ENCODE data around the gene PEX14. TPM values are rescaled to one million over a fixed set of nuclear protein-coding genes. Genes with fewer than 3 reads are reported as not detected.

PEX14 gene
- total RNA-seq, 1 donor from 2014 or later = 35.4 TPM

DNA sequence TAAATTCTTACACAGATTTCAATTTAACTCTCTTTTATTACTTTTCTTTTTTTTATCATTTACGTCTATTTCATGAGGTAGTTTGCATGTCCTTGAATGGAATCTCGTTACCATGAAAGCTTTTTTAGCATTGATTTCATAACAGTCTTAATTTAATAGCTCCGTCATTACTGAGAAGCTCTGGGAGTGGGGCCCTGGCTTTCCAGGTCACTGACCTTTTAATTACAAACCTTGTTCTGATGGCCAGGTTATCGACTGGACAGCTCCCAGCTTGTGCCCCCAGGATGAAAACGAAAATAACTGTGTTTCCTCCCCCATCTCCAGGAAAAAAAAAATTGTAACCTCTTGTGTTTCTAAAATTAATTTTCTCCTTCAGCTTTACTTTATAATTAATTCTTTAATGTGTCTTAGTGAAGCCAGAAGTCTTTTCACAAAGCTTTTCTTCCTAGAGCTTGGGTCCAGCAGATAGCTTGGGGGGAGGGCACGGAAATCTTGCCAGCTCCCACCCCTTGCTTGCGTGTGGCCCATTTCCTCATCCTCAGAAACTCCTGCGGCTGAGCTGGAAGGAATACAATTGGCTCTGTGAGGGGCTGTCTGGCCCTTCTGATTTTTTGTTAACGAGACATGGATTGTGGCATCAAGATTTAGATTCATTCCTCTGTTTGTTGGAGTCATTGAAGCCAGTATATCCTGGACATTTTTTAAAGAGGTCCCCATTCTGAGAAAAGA is 65.7 kb downstream of the PEX14 start:
- no peak for DNase-seq (ENCODE audit: low spot score)

DNA sequence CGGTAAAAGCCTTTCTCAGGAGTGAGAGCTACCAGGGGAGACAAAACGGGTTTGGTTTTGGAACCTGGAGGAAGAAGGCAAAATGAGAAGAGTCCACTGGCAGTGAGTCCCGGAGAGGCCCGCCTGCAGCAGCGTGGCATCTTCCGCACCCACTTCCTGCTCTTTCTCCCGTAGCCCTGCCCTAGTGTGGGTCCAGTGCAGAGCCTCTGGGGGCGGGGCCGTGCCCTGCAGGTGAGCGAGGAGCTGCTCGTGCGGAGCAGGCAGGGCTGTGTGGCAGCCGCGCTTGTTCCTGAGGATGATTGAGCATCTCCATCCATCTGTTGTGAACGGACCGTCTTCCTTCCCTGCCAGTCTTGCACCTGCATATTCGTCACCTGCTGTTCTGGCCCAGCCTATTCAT is 66.5 kb downstream of the PEX14 start:
- no peak for DNase-seq (ENCODE audit: low spot score)

DNA sequence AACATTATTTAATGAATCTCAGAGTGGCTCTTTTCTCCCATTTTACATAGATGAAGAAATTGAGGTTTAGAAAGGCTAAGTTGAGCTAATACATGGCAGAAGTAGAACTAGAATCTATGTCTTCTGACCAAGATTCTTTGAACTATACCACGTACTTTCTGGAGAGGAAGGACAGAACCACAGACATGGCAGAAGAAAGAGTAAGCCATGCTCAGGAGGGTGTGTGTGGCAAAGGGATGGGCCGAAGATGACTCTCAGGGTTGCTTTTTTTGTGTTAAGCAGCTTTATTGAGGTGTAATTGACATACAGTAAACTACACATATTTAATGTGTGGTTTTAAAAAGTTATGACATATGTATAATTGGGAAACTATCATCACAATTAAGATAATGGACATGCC is 69.5 kb downstream of the PEX14 start:
- no peak for DNase-seq (ENCODE audit: low spot score)

DNA sequence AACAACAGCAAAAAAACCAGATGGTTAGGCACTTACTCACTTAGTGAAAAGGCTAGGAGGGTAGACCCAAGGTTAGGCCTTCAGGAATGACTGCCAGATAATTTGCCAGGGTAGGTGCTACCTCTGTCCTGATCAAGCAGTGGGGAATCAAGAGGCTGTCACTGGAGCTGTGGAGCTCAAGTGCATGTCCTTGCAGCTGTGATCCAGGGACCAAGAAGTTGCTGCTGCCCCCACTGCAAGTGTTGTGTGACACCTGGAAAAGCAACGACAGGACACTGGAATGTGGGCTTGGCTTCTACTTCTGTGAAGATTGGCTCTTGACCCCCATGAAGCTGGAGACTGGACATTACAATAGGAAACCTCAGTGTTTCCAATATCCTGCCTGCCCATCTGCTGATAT is 72.1 kb downstream of the PEX14 start:
- no peak for DNase-seq (ENCODE audit: low spot score)

DNA sequence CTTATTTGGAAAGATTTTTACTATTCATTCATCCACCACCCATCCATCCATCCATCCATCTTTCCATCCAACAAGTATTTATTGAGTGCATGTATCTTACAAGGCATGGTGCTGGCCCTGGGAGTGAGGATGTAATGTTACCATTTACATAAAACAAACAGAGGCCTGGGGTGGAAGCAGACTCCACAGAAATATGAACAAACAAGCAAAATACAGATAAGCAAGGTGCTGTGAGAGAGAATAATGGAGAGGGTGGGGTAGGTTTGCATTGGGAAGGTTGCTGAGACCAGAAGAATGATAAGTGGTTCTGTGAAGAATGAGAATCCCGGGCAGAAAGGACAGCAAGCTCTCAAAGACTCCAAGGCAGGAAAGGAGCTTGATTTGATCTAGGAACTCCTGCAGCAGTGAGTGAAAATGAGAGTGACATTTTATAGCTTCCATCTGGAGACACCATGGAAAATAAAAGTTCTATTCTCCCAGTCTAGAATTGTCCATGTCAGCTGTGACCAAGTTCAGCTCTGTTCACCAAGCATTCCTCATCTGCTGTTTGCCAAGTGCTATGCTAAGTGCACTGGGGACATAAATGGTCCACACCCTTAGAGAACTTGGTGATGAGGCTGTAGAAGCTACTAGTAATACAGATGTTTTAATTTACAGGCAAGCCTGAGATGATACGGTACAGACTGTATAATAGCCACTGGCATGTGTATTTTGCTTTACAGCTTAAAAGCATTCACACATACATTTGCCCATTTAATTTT is 75.3 kb downstream of the PEX14 start:
- DNase-seq (ENCODE audit: low spot score) = no peak

DNA sequence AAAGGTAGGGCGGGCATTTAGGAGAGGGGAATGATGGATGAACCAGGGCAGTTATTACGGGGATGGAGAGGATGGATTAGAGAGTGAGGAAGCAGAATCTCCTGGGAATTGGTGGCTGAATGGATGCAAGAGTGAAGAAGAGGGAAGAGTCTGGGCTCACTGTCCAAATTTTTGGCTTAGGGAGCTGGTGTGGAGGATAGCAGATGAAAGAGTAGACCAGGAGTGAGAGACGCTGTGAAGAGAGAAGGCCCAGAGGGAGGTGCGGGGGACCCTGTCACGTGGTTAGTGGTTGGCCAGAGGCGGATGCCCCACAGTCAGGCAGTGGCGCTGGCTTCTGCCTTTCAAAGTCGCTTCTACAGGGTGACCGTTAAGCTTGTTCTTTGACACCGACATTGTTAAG is 78.4 kb downstream of the PEX14 start:
- no peak for DNase-seq (ENCODE audit: low spot score)

DNA sequence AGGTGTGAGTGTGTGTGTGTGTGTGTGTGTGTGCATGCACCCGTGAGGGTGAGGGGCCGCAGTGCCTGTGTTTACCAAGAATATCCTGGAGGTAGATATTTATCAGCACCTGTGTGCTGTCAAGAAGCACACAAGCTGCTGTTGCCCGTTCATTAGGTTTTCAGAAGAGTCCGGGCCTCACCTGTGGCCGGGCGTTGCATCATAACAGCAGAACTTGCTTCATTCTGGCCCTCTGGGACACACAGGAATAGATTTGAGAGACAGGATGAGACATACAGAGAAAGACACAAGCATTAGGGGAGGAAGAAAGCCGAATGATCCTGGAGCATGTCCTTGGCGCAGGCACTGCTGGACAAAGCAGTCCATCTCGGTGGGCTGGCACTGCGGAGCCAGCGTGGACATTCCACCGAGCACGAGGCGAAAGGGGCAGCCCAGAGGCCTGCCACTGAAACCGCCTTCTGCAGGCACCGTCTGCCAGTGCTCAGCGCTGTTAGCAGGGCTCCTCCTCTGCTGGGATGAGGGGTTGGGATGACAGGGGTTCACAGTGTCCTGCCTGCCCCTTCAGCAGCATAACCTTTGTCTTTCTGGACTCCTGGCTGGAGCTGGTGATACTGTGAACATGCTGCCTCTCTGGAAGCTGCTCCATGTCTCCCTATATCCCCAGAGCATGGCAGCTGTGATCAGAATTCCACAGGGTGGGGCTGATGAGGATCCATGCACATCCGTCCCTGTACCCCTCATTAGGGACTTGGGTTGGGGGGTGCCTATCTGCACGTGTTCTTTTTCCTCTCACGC is 81.1 kb downstream of the PEX14 start:
- no peak for DNase-seq (ENCODE audit: low spot score)

DNA sequence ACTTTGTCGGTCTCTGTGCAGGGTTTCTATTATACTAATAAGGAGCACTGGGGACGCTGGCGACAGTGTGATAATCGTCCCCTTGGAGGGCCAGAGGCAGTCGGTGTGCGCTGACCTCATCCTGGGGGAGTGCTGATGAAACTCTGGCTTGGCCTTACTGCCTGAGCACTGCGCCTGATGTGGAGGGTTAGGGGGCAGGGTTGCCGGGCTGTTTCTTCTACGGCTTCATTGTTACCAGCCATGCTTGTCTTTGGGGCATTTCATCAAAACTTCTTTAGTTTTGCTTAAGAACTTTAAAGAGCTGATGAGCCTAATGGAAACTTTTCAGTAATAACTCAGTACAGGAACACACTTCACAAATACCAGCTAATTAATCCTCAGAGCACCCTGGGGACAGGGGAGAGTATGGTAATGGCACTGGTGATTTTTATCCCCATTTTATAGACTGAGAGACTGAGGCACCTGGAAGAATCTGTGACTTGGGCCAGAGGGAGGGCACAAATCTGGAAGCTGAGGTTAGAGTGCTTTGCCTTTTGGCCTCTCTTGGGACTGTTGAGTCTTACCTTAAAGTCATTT is 81.8 kb downstream of the PEX14 start:
- DNase-seq (ENCODE audit: low spot score) = no peak

DNA sequence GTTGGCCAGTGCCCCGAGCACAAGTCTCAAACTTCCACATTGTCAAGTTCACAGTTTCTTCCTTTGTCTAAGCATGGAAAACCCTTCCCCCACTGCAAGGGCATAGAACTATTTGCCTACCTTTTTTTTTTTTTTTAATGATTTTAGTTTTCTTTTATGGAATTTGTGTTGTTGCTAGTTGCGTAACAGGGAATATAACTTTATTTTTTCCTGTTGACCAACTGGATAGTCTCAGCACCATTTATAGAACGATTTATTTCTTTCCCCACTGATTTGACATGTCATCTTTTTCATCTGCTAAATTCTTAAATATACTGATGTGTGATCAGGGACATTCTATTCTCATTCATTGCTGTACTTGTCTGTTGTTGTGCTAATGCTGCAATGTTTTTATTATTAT is 83.0 kb downstream of the PEX14 start:
- no peak for DNase-seq (ENCODE audit: low spot score)

DNA sequence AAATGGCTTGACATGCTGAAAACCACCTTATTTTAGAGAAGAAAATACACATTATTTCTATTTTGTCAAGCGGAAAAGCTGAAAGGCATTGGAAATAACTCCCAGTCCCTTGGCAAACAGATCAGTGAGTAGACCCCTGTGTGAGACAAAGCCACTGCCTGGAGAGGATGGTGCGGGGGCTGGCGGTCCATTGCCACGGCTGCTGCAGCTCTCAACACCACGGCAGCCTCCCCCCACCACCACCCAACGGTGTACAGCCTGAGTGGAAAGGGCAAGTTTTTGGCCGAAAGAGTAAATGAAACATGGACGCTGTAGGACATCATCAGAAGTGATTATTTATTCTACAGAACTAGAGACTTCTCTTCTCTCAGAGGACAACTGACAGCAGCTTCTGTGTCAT is 84.6 kb downstream of the PEX14 start:
- no peak for DNase-seq (ENCODE audit: low spot score)

DNA sequence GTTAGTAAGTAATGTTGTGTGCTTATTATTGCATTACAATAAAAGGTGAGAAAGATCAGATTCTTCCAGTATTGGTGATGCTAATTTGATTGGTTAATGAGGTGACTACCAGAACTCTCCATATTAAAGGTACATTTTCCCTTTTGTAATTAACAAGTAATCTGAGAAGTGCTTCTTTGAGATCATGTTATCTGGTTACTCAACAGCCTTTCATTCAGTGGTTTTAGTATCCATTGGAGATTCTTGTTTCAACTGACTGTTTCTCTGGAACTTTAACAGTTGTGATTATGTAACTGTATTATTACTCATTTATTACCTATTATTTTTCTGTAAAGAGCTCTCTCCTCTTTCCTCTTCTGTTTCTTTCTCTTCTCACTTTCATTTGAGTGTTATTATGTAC is 86.7 kb downstream of the PEX14 start:
- DNase-seq (ENCODE audit: low spot score) = no peak

DNA sequence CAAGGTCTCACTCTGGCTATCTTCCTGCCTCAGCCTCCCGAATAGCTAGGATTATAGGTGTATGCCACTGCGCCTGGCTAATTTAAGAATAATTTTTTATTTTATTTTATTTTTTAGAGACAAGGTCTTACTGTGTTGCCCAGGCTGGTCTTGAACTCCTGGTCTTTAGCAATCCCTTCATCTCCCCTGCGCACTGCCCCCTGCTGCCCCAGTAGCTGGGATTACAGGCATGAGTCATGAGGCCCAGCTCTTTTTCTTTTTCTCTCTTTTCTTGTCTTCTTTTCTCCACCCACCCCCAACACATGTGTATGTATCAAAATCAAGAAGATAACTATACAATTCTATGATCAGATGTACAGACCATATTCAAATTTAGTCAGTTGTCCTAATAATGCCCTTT is 87.2 kb downstream of the PEX14 start:
- no peak for DNase-seq (ENCODE audit: low spot score)

DNA sequence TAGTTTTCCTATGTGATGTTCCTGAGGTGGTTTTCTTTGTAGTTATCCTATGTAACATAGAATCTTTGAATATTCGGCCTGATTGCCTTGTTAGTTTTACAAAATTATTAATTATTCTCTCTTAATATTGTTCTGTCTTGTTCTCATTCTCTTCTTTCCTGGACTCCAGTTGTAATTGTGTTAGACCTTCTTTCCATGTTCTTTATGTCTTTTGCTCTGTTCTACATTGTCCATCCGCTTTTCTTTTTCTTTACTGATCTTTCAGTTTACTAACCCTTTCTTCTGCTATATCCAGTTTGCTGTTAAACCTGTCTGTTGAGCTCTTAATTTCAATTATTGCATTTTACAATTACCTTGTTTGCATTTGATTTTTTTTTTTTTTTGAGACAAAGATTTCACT is 89.3 kb downstream of the PEX14 start:
- no peak for DNase-seq (ENCODE audit: low spot score)

DNA sequence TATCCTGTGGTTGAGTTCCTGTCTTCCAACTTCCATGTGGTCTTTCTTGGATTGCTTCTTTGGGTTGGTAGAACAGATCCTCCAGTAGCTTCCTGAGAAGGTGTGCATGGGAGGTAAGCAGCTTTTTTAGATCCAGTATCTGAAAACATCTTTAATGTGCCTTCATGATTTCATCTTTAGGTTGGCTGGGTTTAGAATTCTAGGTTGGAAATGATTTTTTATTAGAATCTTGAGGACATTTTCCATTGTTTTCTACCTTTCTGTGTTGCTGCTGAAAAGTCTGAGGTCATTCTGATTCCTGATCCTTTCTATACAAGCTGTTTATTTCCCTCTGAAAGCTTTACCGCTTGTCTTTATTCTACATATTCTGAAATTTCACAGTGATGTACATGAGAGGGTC is 94.8 kb downstream of the PEX14 start:
- DNase-seq (ENCODE audit: low spot score) = no peak

DNA sequence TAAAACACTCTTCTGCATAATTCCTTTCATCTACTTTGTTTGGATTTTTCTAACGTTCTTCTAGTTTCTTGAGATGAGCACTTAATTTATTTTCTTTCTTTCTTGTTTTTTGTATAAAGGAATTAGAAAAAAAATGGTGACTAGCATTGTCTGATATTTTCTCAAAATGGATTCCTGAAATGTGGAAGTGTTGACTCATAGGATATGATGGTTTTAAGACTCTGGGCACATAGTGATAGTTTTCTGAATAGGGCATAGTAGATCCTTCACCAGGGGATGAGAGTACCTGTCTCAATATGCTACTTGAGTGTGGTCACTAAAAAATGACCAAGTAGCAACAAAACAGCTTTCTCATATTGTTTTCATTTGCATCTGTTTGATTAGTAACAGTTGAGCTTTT is 100.9 kb downstream of the PEX14 start:
- DNase-seq (ENCODE audit: low spot score) = no peak

DNA sequence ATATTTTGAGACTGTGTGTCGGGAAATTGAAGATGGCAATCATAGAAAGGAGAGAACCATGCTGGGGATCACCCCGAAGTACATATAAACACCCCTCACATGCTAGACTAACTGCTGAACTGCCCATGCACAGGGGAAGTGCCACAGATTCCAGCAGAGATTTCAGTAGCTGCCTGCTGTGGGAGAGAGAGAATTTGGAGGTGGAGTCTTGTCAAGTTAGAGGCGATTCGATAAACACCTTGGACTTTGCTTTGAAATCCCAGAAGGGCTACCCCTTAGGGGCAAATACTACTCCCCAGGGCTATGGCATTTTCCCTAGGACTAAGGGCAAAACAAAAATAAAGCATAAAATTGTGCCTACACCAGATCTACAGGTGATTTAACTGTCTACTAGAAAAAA is 103.3 kb downstream of the PEX14 start:
- no peak for DNase-seq (ENCODE audit: low spot score)

DNA sequence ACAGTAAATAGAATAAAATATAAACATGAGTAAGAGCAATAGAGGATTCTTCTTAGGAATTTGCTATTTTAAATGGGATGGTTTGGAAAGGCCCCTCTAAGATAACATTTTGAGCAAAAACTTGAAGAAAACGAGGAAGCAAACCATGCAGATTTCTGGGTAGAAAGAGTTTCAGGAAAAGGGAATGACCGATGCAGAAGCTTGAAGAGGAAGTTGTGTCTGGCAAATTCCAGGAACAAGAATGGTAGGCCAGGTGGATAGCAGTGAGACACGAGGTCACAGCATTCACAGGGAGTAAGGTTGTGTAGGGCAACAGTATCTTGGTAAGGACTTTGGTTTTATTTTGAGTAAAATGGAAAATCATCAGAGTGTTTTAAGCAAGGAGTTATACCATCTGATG is 108.9 kb downstream of the PEX14 start:
- DNase-seq (ENCODE audit: low spot score) = no peak

DNA sequence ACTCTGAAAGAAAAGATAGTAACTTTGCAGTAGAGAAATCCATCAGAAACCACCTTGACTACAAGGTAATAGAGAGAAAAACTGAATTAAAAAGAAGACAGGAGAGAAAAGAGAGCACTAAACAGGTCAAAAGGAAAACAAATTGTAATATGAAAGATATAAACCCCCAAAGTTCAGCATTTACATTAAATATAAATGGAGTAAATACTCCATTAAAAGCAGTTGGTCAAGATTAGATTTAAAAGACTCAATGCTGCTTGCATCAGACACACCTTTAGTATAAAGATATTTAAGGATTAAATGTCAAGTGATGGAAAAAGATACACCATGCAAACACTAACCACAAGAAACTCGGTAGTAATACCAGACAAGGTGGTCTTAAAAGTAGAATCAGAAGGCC is 110.5 kb downstream of the PEX14 start:
- no peak for DNase-seq (ENCODE audit: low spot score)

DNA sequence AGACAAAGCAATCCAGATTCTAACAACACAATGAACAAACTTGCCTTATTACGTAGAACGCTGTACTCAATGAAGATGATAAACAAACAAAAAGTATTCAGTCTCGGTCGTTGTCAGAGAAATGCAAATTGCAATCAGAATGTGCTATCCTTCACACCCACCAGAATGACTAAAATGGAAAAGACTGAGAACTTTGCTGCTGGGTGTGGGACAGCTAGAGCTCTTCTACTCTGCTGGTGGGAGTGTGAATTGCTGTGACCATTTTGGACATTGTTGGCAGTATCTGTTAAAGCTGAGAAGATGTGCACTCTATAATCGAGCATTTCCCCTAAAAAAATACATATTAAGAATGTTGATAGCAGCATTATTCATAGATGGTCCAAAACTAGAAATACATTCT is 111.4 kb downstream of the PEX14 start:
- DNase-seq (ENCODE audit: low spot score) = no peak

DNA sequence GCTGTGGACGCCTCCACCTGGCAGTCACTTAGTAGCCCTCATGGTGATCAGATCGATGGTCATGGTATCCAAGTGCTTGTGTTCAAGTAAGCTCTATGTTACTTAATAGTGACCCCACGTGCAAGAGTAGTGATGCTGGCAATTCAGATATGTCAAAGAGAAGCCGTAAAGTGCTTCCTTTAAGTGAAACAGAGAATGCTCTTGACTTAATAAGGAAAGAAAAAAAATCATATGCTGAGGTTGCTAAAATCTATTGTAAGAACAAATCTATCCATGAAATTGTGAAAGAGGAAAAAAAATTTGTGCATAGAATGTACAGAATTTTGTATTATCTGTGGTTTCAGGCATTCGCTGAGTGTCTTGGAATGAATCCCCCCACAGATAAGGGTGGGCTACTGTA is 113.9 kb downstream of the PEX14 start:
- DNase-seq (ENCODE audit: low spot score) = no peak

DNA sequence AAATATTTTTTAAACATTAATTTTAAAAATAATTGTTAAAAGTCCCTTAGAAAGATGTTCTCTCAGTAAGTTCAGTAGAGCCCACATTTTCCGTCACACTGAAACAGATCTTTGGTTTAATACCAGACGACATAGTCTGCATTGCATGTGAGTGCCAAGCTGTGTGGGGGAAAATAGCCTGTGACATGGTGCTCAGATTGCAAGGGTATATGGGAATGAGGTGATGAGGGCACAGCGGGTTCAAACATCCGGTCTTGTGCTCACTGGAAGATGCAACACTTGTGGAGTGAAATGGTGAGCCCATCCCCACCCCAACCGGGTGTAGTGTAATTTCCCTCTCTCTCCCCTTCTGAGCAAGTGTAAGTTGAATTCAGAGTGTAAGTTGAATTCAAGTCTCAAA is 114.3 kb downstream of the PEX14 start:
- DNase-seq (ENCODE audit: low spot score) = no peak

DNA sequence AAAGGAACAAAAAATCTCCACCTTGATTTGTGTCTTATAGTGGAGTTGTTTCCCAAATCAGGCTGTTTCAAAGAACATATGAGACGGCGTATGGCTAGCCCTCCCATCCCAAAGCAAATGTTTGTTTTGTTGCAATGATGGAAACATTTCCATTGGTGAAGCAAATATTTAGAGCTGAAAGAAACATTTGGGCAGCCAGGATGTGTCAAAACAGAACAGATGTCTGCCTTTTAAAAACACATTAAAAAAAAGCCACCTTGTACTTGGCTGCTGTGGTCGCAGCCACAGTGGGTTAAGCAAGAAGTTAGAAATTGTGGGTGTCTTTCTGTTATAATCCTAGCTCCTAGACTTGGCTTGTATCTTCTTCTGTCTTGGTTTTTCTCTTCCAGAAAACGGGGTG is 116.3 kb downstream of the PEX14 start:
- DNase-seq (ENCODE audit: low spot score) = no peak

Data from mesenteric fat pad (tissue), 1 donor.